NCI-H1436 (cell line): ENCODE results near the gene MYO15B.

Source experiments
- DNase-seq: peaks from one replicate; lab custom pipeline; 2025; lab: John Stamatoyannopoulos, UW

The MYO15B gene

DNA sequence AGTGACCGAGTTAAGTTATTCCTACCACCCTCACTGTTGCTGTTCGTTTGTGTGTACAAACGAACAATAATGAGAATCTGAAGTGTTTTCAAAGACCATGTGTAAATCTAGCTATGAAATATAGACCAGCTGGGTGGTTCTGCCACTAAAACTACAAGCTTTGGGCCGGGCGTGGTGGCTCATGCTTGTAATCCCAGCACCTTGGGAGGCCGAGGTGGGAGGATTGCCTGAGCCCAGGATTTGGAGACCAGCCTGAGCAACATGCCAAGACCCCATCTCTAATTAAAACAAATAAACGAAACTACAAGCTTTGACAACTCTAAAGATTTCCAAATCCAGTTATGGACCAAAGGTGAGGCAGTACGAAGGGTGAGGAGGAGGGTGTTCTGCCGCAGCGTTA lies 78.4 kb downstream of the MYO15B start:
- no peak for DNase-seq

DNA sequence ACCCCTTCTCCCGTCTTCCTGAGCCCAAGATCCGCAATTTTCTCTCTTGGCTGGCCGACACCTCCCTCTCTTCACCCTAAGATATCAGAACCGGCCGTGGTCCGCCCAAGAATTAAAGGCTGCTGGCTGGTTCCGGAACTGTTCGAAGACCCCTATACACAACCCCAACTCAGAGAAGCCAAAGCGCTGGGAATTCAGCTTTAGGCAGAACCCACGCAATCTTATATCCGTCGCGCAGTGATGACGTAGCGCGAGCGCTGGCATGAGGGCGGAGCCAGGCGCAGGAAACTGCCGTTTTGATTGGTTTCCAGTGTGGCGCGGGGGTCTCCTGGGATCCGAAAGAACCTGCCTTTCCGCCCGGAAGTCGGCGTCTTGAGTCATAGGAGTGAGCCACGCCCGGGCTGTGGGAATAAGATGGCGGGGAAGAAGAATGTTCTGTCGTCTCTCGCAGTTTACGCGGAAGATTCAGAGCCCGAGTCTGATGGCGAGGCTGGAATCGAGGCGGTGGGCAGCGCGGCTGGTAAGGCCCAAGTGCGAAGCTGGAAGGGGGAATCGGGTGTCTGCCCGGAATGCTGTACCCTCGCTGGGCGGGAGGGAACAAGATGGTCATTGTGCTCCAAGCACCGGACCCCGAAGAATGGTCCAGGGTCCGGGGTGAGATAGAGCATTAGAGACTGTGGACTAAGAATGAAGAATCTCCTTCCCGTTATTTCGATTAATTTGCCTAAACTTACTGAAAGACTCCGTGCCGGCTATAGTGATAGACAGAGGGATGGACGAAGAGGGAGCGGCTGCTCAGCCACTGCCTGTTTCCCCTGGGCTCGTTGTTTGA lies 79.6 kb downstream of the MYO15B start, which contains the start of the genes RECQL5 and SAP30BP:
Gene RECQL5, minus strand, starts transcription at position 196 of the 832 bp plus-strand sequence. CDS start 597 bp downstream, outside the sequence.
Gene SAP30BP, plus strand, starts transcription at position 380 of the 832 bp plus-strand sequence. Its CDS starts 35 bp downstream, at position 415.
- peak; percentile 100 for DNase-seq

DNA sequence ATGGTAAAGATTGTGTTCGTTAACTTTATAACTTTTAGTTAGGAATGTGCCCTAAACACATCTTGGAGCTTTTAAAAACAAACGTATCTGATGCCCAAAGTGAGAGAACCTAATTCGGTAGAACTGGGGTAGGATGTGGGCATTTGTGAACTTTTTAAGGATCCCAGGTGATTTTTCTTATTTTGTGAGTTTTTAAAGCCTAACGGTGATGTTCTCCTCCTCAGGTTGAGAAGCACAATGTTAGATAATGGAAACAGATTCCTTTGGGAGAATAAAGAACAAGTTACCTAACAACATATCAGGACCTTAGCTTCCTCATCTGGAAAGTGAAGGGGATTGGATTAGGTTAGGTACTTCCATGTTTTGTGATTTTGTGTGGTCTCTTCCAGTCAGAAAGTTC lies 80.2 kb downstream of the MYO15B start:
- no peak for DNase-seq

DNA sequence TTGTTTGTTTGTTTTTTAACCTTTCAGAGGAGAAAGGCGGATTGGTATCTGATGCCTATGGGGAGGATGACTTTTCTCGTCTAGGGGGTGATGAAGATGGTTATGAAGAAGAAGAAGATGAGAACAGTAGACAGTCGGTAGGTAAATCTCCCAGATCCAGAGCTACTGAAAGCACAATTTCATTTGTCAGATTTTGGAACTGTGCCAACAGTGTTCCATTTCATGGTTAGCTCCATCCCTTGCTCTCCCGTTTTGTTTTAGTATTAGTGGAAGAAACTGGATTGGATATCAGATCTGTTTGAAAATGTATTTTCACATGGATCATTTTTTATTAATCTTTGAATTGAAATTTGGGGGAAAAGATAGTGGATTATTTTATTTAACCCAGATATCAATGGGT lies 80.9 kb downstream of the MYO15B start:
- DNase-seq: no peak

DNA sequence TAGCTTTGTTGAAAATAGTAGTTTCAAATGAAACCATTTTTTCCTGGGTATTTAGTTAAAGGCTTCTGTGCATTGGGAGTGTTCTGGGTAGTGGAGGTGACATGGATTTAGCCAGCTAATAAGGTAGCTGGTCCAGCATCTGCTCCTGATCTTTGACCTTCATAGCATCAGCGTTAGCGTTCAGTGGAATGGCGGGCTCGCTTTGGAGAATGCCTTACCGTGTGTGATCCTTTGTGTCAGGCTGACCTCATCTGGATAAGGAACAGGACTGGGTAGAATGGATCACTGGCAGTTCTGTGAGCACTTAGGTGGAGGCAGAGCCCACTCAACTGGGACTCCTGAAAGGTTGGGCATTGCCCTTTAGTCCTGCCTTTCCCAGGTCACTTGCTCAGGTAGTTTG lies 83.3 kb downstream of the MYO15B start:
- DNase-seq: no peak

DNA sequence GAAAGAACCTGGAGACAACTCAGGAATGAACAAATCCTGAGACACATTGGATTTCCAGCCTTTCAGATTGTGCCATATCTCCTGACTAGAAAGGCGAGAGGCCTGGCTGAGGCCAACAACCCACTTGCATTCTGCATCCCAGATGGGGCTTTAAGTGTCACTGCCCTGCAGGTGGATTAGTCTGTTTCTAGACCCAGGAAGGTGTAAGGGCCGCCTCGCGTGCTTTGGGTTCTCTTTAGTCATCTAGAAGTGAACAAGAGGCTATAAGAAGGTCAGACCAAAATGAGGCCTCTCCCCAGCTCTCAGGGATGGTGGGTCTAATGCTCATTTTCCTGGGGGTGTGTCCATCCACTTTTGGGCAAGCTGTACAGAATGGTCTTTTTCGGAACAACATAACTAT lies 84.4 kb downstream of the MYO15B start:
- no peak for DNase-seq

DNA sequence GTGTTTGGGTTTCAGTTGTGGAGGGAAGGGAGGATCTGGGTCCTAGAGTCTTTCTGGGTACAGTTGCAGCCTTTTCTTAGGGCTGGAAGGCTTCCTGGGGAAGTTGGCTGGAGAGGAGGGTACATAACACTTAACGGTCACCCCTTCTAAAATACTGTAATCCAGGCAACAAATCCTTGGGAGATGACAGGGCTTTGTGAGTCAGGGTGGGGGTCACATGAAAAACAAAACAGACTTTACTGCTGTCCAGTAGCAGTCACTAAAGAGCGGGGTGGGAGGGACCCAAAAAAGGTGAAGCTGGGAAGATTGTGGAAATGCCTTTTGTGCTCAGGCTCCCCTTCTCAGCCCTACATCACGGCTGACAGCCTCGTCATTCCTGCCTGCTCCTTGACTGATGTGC lies 85.9 kb downstream of the MYO15B start:
- DNase-seq: no peak
